ENCODE measurements around the gene UBL7. TPM values are rescaled to one million over a fixed set of nuclear protein-coding genes. Genes with fewer than 3 reads are reported as not detected.

Gene UBL7
- total and polyA plus RNA-seq, 2 experiments from 2014 or later: 70.4 to 78.6 TPM

DNA sequence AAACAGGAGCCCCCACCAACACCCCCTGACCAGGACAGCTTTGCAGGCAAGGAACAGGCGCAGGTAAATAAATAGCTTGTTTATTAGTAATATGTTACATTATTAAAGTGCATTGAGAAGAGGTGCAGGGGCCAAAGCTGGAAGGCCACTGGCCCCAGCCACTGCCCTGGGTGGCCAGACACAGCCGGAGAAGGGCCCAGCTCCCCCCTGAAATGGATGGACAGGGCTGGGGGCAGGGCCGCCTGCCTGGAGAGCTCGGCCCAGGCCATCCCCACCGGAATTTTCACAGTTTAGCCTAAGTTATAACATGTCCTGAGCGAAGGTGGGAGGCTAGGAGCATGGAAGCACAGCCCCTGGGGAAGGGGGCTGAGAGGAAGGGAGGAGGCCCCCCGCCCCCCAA, 51.7 kb downstream of the UBL7 start:
- in situ Hi-C loops (cut with MboI): no loop called here
- no peak for DNase-seq
- Histone ChIP-seq H3K4me3 (no peak overlapping the region), H3K4me2 (ENCODE audit: unreplicated experiment) (no peak overlapping the region), H3K9ac (peak overlapping the region; percentile 67; the same call in 1 of the 2 replicates), H3K27ac (peak overlapping the region; percentile 84; the same call in 1 of the 2 replicates), H4K20me1 (ENCODE audit: insufficient read depth) (no peaks in the 10 kb centered on the region), H3K9me2 (ENCODE audit: insufficient read depth) (no peaks in the 10 kb centered on the region), H3K36me3 (ENCODE audit: low read depth) (peaks cover 16% of the 10 kb centered on the region), H3F3A (ENCODE audit: insufficient read depth) (peaks cover 75% of the 10 kb centered on the region), H3K4me1 (ENCODE audit: insufficient read depth) (peaks cover 41% of the 10 kb centered on the region), H3K79me2 (ENCODE audit: insufficient read depth) (peaks cover 22% of the 10 kb centered on the region), H3K9me3 (ENCODE audit: low read depth) (no peaks in the 10 kb centered on the region), H3K27me3 (replicated peaks; ENCODE audit: insufficient read depth) (no peaks in the 10 kb centered on the region), H2AFZ (no peak overlapping the region)
- WGBS, 2 experiments (ENCODE audit: low coverage in 1 of 2, low lambda C conversion rate in 2 of 2, missing lambda C conversion rate in 2 of 2): 87 to 91% methylated on average over 7 of the region's 7 CpGs
- TF ChIP-seq EZH2 (IDR thresholded peaks at IDR 0.05; ENCODE audit: insufficient read depth, poor library complexity, severe bottlenecking) (no peak), EZH2phosphoT487 (IDR thresholded peaks at IDR 0.05; ENCODE audit: insufficient read depth, low read depth) (no peak)

DNA sequence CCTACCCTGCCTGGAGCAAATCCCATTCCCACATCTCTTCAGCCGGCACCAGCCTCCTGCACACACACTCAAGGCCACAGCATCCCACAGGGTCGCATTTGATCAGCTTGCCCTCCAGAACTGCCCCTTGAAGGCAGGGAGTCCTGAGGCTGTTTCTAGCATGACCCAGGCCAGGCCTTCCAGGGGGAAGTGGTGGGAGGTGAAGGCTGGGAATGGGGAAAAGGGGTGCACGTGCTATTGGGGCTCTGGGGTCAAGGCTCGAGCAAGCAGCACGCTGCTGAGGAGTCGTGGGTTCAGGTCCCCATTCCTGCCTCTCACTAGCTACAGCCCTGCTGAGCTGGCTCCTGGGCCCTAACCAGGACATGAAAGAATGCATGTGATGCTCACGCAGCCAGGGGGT, 52.1 kb downstream of the UBL7 start:
- Histone ChIP-seq H3K4me3 (no peak overlapping the region), H3K36me3 (ENCODE audit: low read depth) (peaks cover 12% of the 10 kb centered on the region; the same call in 1 of the 2 replicates), H3K9me2 (ENCODE audit: insufficient read depth) (no peaks in the 10 kb centered on the region), H3F3A (ENCODE audit: insufficient read depth) (peaks cover 71% of the 10 kb centered on the region), H3K9me3 (ENCODE audit: low read depth) (no peaks in the 10 kb centered on the region), H3K4me2 (ENCODE audit: unreplicated experiment) (no peak overlapping the region), H3K79me2 (ENCODE audit: insufficient read depth) (peaks cover 18% of the 10 kb centered on the region), H3K4me1 (ENCODE audit: insufficient read depth) (peaks cover 46% of the 10 kb centered on the region), H3K27me3 (replicated peaks; ENCODE audit: insufficient read depth) (no peaks in the 10 kb centered on the region), H4K20me1 (ENCODE audit: insufficient read depth) (no peaks in the 10 kb centered on the region), H3K9ac (peak overlapping the region; percentile 67; the same call in 1 of the 2 replicates), H3K27ac (peak overlapping the region; percentile 84), H2AFZ (no peak overlapping the region)
- 91 to 92% methylated on average over 7 of the region's 7 CpGs for WGBS, 2 experiments (ENCODE audit: low coverage in 1 of 2, low lambda C conversion rate in 2 of 2, missing lambda C conversion rate in 2 of 2)
- in situ Hi-C loops (cut with MboI): no loop called here
- no peak for TF ChIP-seq EZH2phosphoT487 (IDR thresholded peaks at IDR 0.05; ENCODE audit: insufficient read depth, low read depth)
- no peak for TF ChIP-seq EZH2 (IDR thresholded peaks at IDR 0.05; ENCODE audit: insufficient read depth, poor library complexity, severe bottlenecking)
- DNase-seq: no peak

DNA sequence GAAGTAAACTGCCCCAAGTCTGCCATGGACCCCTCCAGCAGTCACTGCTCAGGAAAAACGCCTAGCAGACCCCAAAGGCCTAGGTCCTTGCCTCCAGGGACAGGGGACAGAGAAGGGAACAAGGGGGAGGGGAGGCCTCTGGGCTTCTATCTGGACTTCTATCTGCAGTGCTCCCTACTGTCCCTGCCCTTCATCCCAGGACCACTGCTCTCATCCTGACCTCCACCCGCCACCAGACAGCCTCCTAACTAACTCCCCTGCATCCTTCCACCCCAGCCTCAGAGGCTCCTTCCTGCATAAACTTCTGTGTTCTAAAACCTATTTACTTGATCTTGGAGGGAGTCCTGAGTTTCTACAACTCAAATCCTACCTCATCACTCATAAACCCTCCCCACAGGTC, 52.6 kb downstream of the UBL7 start:
- no peak for DNase-seq
- Histone ChIP-seq H3K27ac (peak overlapping the region; percentile 84), H3K9ac (peak overlapping the region; percentile 67), H2AFZ (no peak overlapping the region), H3K9me3 (ENCODE audit: low read depth) (no peaks in the 10 kb centered on the region), H3K79me2 (ENCODE audit: insufficient read depth) (peaks cover 14% of the 10 kb centered on the region; the same call in 1 of the 2 replicates), H3K9me2 (ENCODE audit: insufficient read depth) (no peaks in the 10 kb centered on the region), H3K4me2 (ENCODE audit: unreplicated experiment) (no peak overlapping the region), H3K27me3 (replicated peaks; ENCODE audit: insufficient read depth) (no peaks in the 10 kb centered on the region), H3F3A (ENCODE audit: insufficient read depth) (peaks cover 69% of the 10 kb centered on the region), H3K4me1 (ENCODE audit: insufficient read depth) (peaks cover 50% of the 10 kb centered on the region), H4K20me1 (ENCODE audit: insufficient read depth) (no peaks in the 10 kb centered on the region), H3K4me3 (no peak overlapping the region), H3K36me3 (ENCODE audit: low read depth) (peaks cover 8% of the 10 kb centered on the region; the same call in 1 of the 2 replicates)
- in situ Hi-C loops (cut with MboI): no loop called here
- 92 to 100% methylated on average over 2 of the region's 2 CpGs for WGBS, 2 experiments (ENCODE audit: low coverage in 1 of 2, low lambda C conversion rate in 2 of 2, missing lambda C conversion rate in 2 of 2)
- TF ChIP-seq EZH2 (IDR thresholded peaks at IDR 0.05; ENCODE audit: insufficient read depth, poor library complexity, severe bottlenecking) (no peak), EZH2phosphoT487 (IDR thresholded peaks at IDR 0.05; ENCODE audit: insufficient read depth, low read depth) (no peak)

DNA sequence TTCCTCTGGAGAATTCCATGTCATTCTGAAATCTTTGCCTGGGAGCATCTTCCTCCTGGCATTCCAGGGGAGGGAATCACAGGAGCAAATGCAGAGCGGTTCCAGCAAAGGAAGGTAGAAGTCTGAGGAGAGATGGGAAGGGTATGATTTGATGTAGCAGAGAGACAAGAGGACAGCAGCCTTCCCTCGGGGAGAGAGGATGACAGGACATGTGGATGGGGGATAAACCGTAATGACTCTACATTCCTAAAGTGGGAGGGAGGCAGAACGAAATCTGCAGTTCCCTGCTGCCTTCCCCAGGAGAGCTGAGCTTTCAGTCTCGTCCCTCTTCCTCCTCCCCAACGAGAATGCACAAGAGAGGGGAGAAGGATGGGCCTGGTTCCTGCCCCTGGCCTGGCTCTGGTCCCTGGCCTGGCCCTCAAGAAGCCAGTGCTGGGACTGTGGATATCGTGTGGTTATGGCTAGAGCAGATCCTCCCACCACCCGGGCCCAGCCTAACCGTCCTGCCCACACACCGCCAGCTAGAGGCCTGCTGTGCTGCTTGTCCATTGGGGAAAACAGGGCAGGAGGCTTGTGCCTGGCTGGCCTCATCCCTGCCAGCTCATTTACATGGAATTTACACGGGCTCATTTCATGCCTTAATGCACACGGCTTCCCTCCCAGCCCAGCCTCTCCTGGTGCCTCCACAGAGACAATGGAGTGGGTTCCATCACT, 53.8 kb downstream of the UBL7 start:
- Histone ChIP-seq H3K79me2 (ENCODE audit: insufficient read depth) (peaks cover 5% of the 10 kb centered on the region; the same call in 1 of the 2 replicates), H4K20me1 (ENCODE audit: insufficient read depth) (no peaks in the 10 kb centered on the region), H3K36me3 (ENCODE audit: low read depth) (0 out of 2 replicates have a peak, but pooled peaks cover 2% of the 10 kb centered on the region), H3K9ac (peak overlapping the region; percentile 67), H3K27ac (peak overlapping the region; percentile 84), H3K4me3 (0 out of 2 replicates have a peak overlapping the region, but pooled peaks have one; percentile 17), H3K9me2 (ENCODE audit: insufficient read depth) (no peaks in the 10 kb centered on the region), H3K4me1 (ENCODE audit: insufficient read depth) (peaks cover 50% of the 10 kb centered on the region), H3F3A (ENCODE audit: insufficient read depth) (peaks cover 61% of the 10 kb centered on the region), H3K27me3 (replicated peaks; ENCODE audit: insufficient read depth) (no peaks in the 10 kb centered on the region), H2AFZ (peak overlapping the region; percentile 29), H3K9me3 (ENCODE audit: low read depth) (no peaks in the 10 kb centered on the region), H3K4me2 (ENCODE audit: unreplicated experiment) (peak overlapping the region; percentile 58)
- 8% methylated on average over 12 of the region's 12 CpGs for WGBS, 2 experiments (ENCODE audit: low coverage in 1 of 2, low lambda C conversion rate in 2 of 2, missing lambda C conversion rate in 2 of 2)
- peak; percentile 97 for DNase-seq
- no peak for TF ChIP-seq EZH2 (IDR thresholded peaks at IDR 0.05; ENCODE audit: insufficient read depth, poor library complexity, severe bottlenecking)
- in situ Hi-C loops (cut with MboI): no loop called here

Data from GM23248 (cell line).